Measurements from ENCODE around the gene C1QTNF8. TPM values are rescaled to one million over a fixed set of nuclear protein-coding genes. Genes with fewer than 3 reads are reported as not detected.

The C1QTNF8 gene
- total RNA-seq, 6 donors from 2014 or later, result 0.30 TPM; not detected in 5

GRCh38 chr16:1105888-1106620 is 10.0 kb upstream of the C1QTNF8 start:
- 37 to 62% methylated on average over 8 of the region's 26 CpGs for WGBS, 2 donors
- H3K27me3 ChIP-seq, result peaks cover 0 to 23% (median 10%) of the 10 kb centered on the region in 4 donors
- peaks cover 5 to 8% (median 6%) of the 10 kb centered on the region in 4 donors for H3K4me1 ChIP-seq
- no peaks in the 10 kb centered on the region for H3K9me3 ChIP-seq
- no peak overlapping the region for H3K4me3 ChIP-seq
- no peaks in the 10 kb centered on the region for H3K36me3 ChIP-seq
- H3K27ac ChIP-seq, result no peak overlapping the region
- TF ChIP-seq POLR2AphosphoS5 (IDR thresholded peaks at IDR 0.05) (no peak), CTCF (IDR thresholded peaks at IDR 0.05) (peak; percentile 34 to 80 (median 75))
- DNase-seq (peak; percentile 62 to 89), ATAC-seq (ENCODE audit: low FRiP score in 2 of 2) (peak; percentile 22 to 63)

- TF ChIP-seq POLR2A (IDR thresholded peaks at IDR 0.05) (no peak), CTCF (IDR thresholded peaks at IDR 0.05) (no peak), POLR2AphosphoS5 (IDR thresholded peaks at IDR 0.05) (no peak), EP300 (IDR thresholded peaks at IDR 0.05) (no peak)
- 40% methylated on average over 11 of the region's 11 CpGs; no CpG with 5 or more reads in 1 of the 2 donors for WGBS, 2 donors
- peaks cover 0 to 29% (median 11%) of the 10 kb centered on the region in 4 donors for H3K27me3 ChIP-seq
Measured at GRCh38 chr16:1103636-1103980, 7.6 kb upstream of the C1QTNF8 start.

GRCh38 chr16:1102921-1103635 is 7.0 kb upstream of the C1QTNF8 start:
- peaks cover 0 to 26% (median 11%) of the 10 kb centered on the region in 4 donors for H3K27me3 ChIP-seq
- H3K36me3 ChIP-seq, result no peaks in the 10 kb centered on the region
- H3K4me1 ChIP-seq, result peaks cover 5 to 8% (median 6%) of the 10 kb centered on the region in 4 donors
- TF ChIP-seq CTCF (IDR thresholded peaks at IDR 0.05), result peak; percentile 69 to 90 (median 82)
- no peak for TF ChIP-seq POLR2A (IDR thresholded peaks at IDR 0.05)
- H3K4me3 ChIP-seq, result peak overlapping the region in 2 of 4 donors; percentile 15
- no peaks in the 10 kb centered on the region for H3K9me3 ChIP-seq
- peak in 1 of 2 donors; percentile 75 for ATAC-seq (ENCODE audit: low FRiP score in 2 of 2)
- 26% methylated on average over 12 of the region's 61 CpGs; no CpG with 5 or more reads in 1 of the 2 donors for WGBS, 2 donors
- no peak overlapping the region for H3K27ac ChIP-seq
- peak; percentile 33 to 96 for DNase-seq

More at GRCh38 chr16:1103636-1103980, 7.6 kb upstream of the C1QTNF8 start:
- Histone ChIP-seq H3K9me3 (no peaks in the 10 kb centered on the region), H3K27ac (no peak overlapping the region), H3K4me1 (peaks cover 5 to 8% (median 6%) of the 10 kb centered on the region in 4 donors), H3K36me3 (no peaks in the 10 kb centered on the region), H3K4me3 (no peak overlapping the region)
- DNase-seq (no peak), ATAC-seq (ENCODE audit: low FRiP score in 2 of 2) (no peak)

- TF ChIP-seq CTCF (IDR thresholded peaks at IDR 0.05), result no peak
- TF ChIP-seq POLR2AphosphoS5 (IDR thresholded peaks at IDR 0.05), result no peak
- TF ChIP-seq EP300 (IDR thresholded peaks at IDR 0.05), result no peak
- TF ChIP-seq POLR2A (IDR thresholded peaks at IDR 0.05), result no peak
- H3K27ac ChIP-seq, result no peak overlapping the region
- no peaks in the 10 kb centered on the region for H3K36me3 ChIP-seq
- 73 to 78% methylated on average over 11 to 19 of the region's 26 CpGs for WGBS, 2 donors
- H3K4me1 ChIP-seq, result peaks cover 5 to 8% (median 6%) of the 10 kb centered on the region in 4 donors
- no peaks in the 10 kb centered on the region for H3K9me3 ChIP-seq
- DNase-seq, result no peak
- no peak overlapping the region for H3K4me3 ChIP-seq
- ATAC-seq (ENCODE audit: low FRiP score in 2 of 2), result no peak
- peaks cover 0 to 23% (median 8%) of the 10 kb centered on the region in 4 donors for H3K27me3 ChIP-seq
Measured at GRCh38 chr16:1102333-1102700, 6.3 kb upstream of the C1QTNF8 start.

Measured in upper lobe of left lung (tissue), 6 donors.